H1 (cell line): ENCODE data around the gene SPATA13. TPM values are rescaled to one million over a fixed set of nuclear protein-coding genes. Genes with fewer than 3 reads are reported as not detected.

Experiments used
- ASH2L ChIP-seq: fragments of 200-600, 300-600 bp; sonication (generic); IDR thresholded peaks from one replicate; pipeline ENCODE4 v1.7.1; 2017; ENCODE audit warnings: low read length
- BRCA1 ChIP-seq: IDR thresholded peaks from 2 replicates; pipeline ENCODE4 v1.6.1; 2012; ENCODE audit warnings: low read depth, low read length, improper control_type of control experiment
- KDM4A ChIP-seq: IDR thresholded peaks from one replicate; pipeline ENCODE4 v1.7.1; 2012; ENCODE audit warnings: low read depth, mild to moderate bottlenecking, moderate library complexity, low read length, inconsistent platforms; ENCODE audit not compliant: severe bottlenecking
- NANOG ChIP-seq: IDR thresholded peaks from 2 replicates; pipeline ENCODE4 v1.6.1; 2011; ENCODE audit warnings: low read length, low read depth, mild to moderate bottlenecking, inconsistent platforms; ENCODE audit not compliant: insufficient read depth, poor library complexity, severe bottlenecking
- POU5F1 ChIP-seq: IDR thresholded peaks from 2 replicates; pipeline ENCODE4 v1.6.1; 2011; ENCODE audit warnings: low read depth, mild to moderate bottlenecking, low read length, moderate library complexity
- SAP30 ChIP-seq: fragments of 300-600 bp; sonication (generic); IDR thresholded peaks from 2 replicates; pipeline ENCODE4 v1.7.1; 2012; ENCODE audit warnings: low read length, moderate library complexity, mild to moderate bottlenecking, inconsistent platforms; ENCODE audit not compliant: insufficient read depth, insufficient replicate concordance
- polyA plus RNA-seq, 7 experiments: library from polyadenylated mRNA; depleted of rRNA in 3 of 7; stranded (reverse) in 5 of 7; unstranded in 2 of 7; fragments of >200 nt in 5 of 7; fragments of 200-250 nt in 2 of 7; gene quantifications; 1 replicate in 5 of 7; 2 replicates in 1 of 7; 4 replicates in 1 of 7; pipeline versions ENCODE4 v1.2.1 to v1.2.3, GENCODE V29; 2011 to 2013; ENCODE audit warnings: missing spikeins in 2 of 7, mixed read lengths in 2 of 7
- total RNA-seq: library from RNA; stranded (reverse); fragmentation: NEBNext Ultra II Directional; extraction: Animal tissue kit (Norgen Biotek cat#: 25700); gene quantifications from 2 replicates; pipeline ENCODE4 v1.2.1, GENCODE V29; 2021

The SPATA13 gene
- total and polyA plus RNA-seq, 2 of the 8 experiments (the other 6 are each of a cell fraction or from before 2014, with no cell fraction given), result 12.6 to 30.9 TPM

GRCh38 chr13:24123761-24124160, 36.8 kb upstream of the SPATA13 start (continued):
- TF ChIP-seq SAP30 (no peak), NANOG (no peak), BRCA1 (no peak), KDM4A (no peak), ASH2L (no peak), POU5F1 (no peak)
